ENCODE measurements around the gene TOP1. TPM values are rescaled to one million over a fixed set of nuclear protein-coding genes. Genes with fewer than 3 reads are reported as not detected.

TOP1 gene
- total RNA-seq, 1 donor from 2014 or later: 17.2 TPM

GRCh38 chr20:41169162-41169690 is 140.6 kb downstream of the TOP1 start:
- peaks cover 77 to 84% (median 80%) of the 10 kb centered on the region in 3 donors for H3K36me3 ChIP-seq (ENCODE audit: control insufficient read depth in 3 of 3, insufficient read depth in 3 of 3, low read length in 3 of 3)
- no peak overlapping the region for H3K4me3 ChIP-seq (ENCODE audit: low read length in 3 of 3)

GRCh38 chr20:41169791-41170351 is 141.2 kb downstream of the TOP1 start:
- Histone ChIP-seq H3K27ac (ENCODE audit: low read depth, low read length) (no peak overlapping the region), H3K4me1 (ENCODE audit: control insufficient read depth in 3 of 3, insufficient read depth in 3 of 3, low read length in 3 of 3) (peaks cover 26 to 31% (median 31%) of the 10 kb centered on the region in 3 donors), H3K4me3 (ENCODE audit: low read length in 3 of 3) (no peak overlapping the region), H3K27me3 (ENCODE audit: control insufficient read depth in 3 of 3, insufficient read depth in 3 of 3, low read length in 3 of 3) (no peaks in the 10 kb centered on the region), H3K9ac (ENCODE audit: low read depth in 1 of 3, low read length in 3 of 3) (no peak overlapping the region), H3K36me3 (ENCODE audit: control insufficient read depth in 3 of 3, insufficient read depth in 3 of 3, low read length in 3 of 3) (peaks cover 71 to 79% (median 78%) of the 10 kb centered on the region in 3 donors), H3K9me3 (ENCODE audit: control insufficient read depth in 3 of 3, low read length in 3 of 3) (no peaks in the 10 kb centered on the region)

More at GRCh38 chr20:41169162-41169690, 140.6 kb downstream of the TOP1 start:
- Histone ChIP-seq H3K27ac (ENCODE audit: low read depth, low read length) (no peak overlapping the region), H3K4me1 (ENCODE audit: control insufficient read depth in 3 of 3, insufficient read depth in 3 of 3, low read length in 3 of 3) (peaks cover 20 to 25% (median 24%) of the 10 kb centered on the region in 3 donors), H3K9ac (ENCODE audit: low read depth in 1 of 3, low read length in 3 of 3) (no peak overlapping the region), H3K27me3 (ENCODE audit: control insufficient read depth in 3 of 3, insufficient read depth in 3 of 3, low read length in 3 of 3) (no peaks in the 10 kb centered on the region), H3K9me3 (ENCODE audit: control insufficient read depth in 3 of 3, low read length in 3 of 3) (no peaks in the 10 kb centered on the region)

- Histone ChIP-seq H3K4me1 (ENCODE audit: control insufficient read depth in 3 of 3, insufficient read depth in 3 of 3, low read length in 3 of 3) (peaks cover 33 to 38% (median 37%) of the 10 kb centered on the region in 3 donors), H3K9me3 (ENCODE audit: control insufficient read depth in 3 of 3, low read length in 3 of 3) (no peaks in the 10 kb centered on the region), H3K27ac (ENCODE audit: low read depth, low read length) (no peak overlapping the region), H3K4me3 (ENCODE audit: low read length in 3 of 3) (no peak overlapping the region), H3K9ac (ENCODE audit: low read depth in 1 of 3, low read length in 3 of 3) (no peak overlapping the region), H3K36me3 (ENCODE audit: control insufficient read depth in 3 of 3, insufficient read depth in 3 of 3, low read length in 3 of 3) (peaks cover 64 to 72% (median 72%) of the 10 kb centered on the region in 3 donors), H3K27me3 (ENCODE audit: control insufficient read depth in 3 of 3, insufficient read depth in 3 of 3, low read length in 3 of 3) (no peaks in the 10 kb centered on the region)
These were observed 141.9 kb downstream of the TOP1 start for GRCh38 chr20:41170386-41171105.

- peaks cover 42 to 51% (median 50%) of the 10 kb centered on the region in 3 donors for H3K4me1 ChIP-seq (ENCODE audit: control insufficient read depth in 3 of 3, insufficient read depth in 3 of 3, low read length in 3 of 3)
- peak overlapping the region; percentile 4 to 40 (median 28) for H3K9ac ChIP-seq (ENCODE audit: low read depth in 1 of 3, low read length in 3 of 3)
- no peak overlapping the region for H3K4me3 ChIP-seq (ENCODE audit: low read length in 3 of 3)
- H3K36me3 ChIP-seq (ENCODE audit: control insufficient read depth in 3 of 3, insufficient read depth in 3 of 3, low read length in 3 of 3): peaks cover 51 to 64% (median 59%) of the 10 kb centered on the region in 3 donors
- no peaks in the 10 kb centered on the region for H3K27me3 ChIP-seq (ENCODE audit: control insufficient read depth in 3 of 3, insufficient read depth in 3 of 3, low read length in 3 of 3)
- no peaks in the 10 kb centered on the region for H3K9me3 ChIP-seq (ENCODE audit: control insufficient read depth in 3 of 3, low read length in 3 of 3)
- H3K27ac ChIP-seq (ENCODE audit: low read depth, low read length): peak overlapping the region; percentile 39
These were observed 143.2 kb downstream of the TOP1 start for GRCh38 chr20:41171736-41172295.

- peak overlapping the region; percentile 4 to 40 (median 28) for H3K9ac ChIP-seq (ENCODE audit: low read depth in 1 of 3, low read length in 3 of 3)
- H3K27ac ChIP-seq (ENCODE audit: low read depth, low read length): peak overlapping the region; percentile 39
- peaks cover 44 to 62% (median 54%) of the 10 kb centered on the region in 3 donors for H3K36me3 ChIP-seq (ENCODE audit: control insufficient read depth in 3 of 3, insufficient read depth in 3 of 3, low read length in 3 of 3)
- H3K4me1 ChIP-seq (ENCODE audit: control insufficient read depth in 3 of 3, insufficient read depth in 3 of 3, low read length in 3 of 3): peaks cover 48 to 58% (median 57%) of the 10 kb centered on the region in 3 donors
- no peaks in the 10 kb centered on the region for H3K9me3 ChIP-seq (ENCODE audit: control insufficient read depth in 3 of 3, low read length in 3 of 3)
- no peak overlapping the region for H3K4me3 ChIP-seq (ENCODE audit: low read length in 3 of 3)
- H3K27me3 ChIP-seq (ENCODE audit: control insufficient read depth in 3 of 3, insufficient read depth in 3 of 3, low read length in 3 of 3): no peaks in the 10 kb centered on the region
These were observed 143.9 kb downstream of the TOP1 start for GRCh38 chr20:41172296-41173140.

- Histone ChIP-seq H3K4me1 (ENCODE audit: control insufficient read depth in 3 of 3, insufficient read depth in 3 of 3, low read length in 3 of 3) (peaks cover 55 to 65% (median 64%) of the 10 kb centered on the region in 3 donors), H3K27me3 (ENCODE audit: control insufficient read depth in 3 of 3, insufficient read depth in 3 of 3, low read length in 3 of 3) (no peaks in the 10 kb centered on the region), H3K4me3 (ENCODE audit: low read length in 3 of 3) (no peak overlapping the region), H3K27ac (ENCODE audit: low read depth, low read length) (peak overlapping the region; percentile 3), H3K9ac (ENCODE audit: low read depth in 1 of 3, low read length in 3 of 3) (peak overlapping the region in 1 of 3 donors; percentile 65), H3K36me3 (ENCODE audit: control insufficient read depth in 3 of 3, insufficient read depth in 3 of 3, low read length in 3 of 3) (peaks cover 39 to 55% (median 48%) of the 10 kb centered on the region in 3 donors), H3K9me3 (ENCODE audit: control insufficient read depth in 3 of 3, low read length in 3 of 3) (no peaks in the 10 kb centered on the region)
These were observed 144.6 kb downstream of the TOP1 start for GRCh38 chr20:41173161-41173721.

- H3K4me1 ChIP-seq (ENCODE audit: control insufficient read depth in 3 of 3, insufficient read depth in 3 of 3, low read length in 3 of 3): peaks cover 62 to 71% (median 70%) of the 10 kb centered on the region in 3 donors
- peak overlapping the region in 2 of 3 donors; percentile 47 to 65 for H3K9ac ChIP-seq (ENCODE audit: low read depth in 1 of 3, low read length in 3 of 3)
These were observed 145.2 kb downstream of the TOP1 start for GRCh38 chr20:41173791-41174341.

More at GRCh38 chr20:41173791-41174341, 145.2 kb downstream of the TOP1 start:
- peak overlapping the region; percentile 3 for H3K27ac ChIP-seq (ENCODE audit: low read depth, low read length)
- H3K27me3 ChIP-seq (ENCODE audit: control insufficient read depth in 3 of 3, insufficient read depth in 3 of 3, low read length in 3 of 3): no peaks in the 10 kb centered on the region
- H3K9me3 ChIP-seq (ENCODE audit: control insufficient read depth in 3 of 3, low read length in 3 of 3): no peaks in the 10 kb centered on the region
- no peak overlapping the region for H3K4me3 ChIP-seq (ENCODE audit: low read length in 3 of 3)
- peaks cover 32 to 48% (median 42%) of the 10 kb centered on the region in 3 donors for H3K36me3 ChIP-seq (ENCODE audit: control insufficient read depth in 3 of 3, insufficient read depth in 3 of 3, low read length in 3 of 3)

Data from skeletal muscle tissue (tissue), 4 donors.